ENCODE measurements around the gene MED13L.
"Not testable (repeated sequence)": the region's sequence is repeated elsewhere in the genome, so short reads cannot be mapped to it uniquely, and the experiment has no call there.

MED13L gene

GRCh38 chr12:116054280-116054679 lies 223.2 kb downstream of the MED13L start:
- no peak for DNase-seq (ENCODE audit: low read depth)

GRCh38 chr12:116053479-116054200 lies 223.9 kb downstream of the MED13L start:
- DNase-seq (ENCODE audit: low read depth) = no peak

- no peak for DNase-seq (ENCODE audit: low read depth)
Measured at GRCh38 chr12:116050275-116050674, 227.2 kb downstream of the MED13L start.

GRCh38 chr12:116048879-116049278 lies 228.6 kb downstream of the MED13L start:
- DNase-seq (ENCODE audit: low read depth) = no peak

GRCh38 chr12:116046039-116046438 lies 231.5 kb downstream of the MED13L start:
- no peak for DNase-seq (ENCODE audit: low read depth)

- no peak for DNase-seq (ENCODE audit: low read depth)
Measured at GRCh38 chr12:116045150-116045549, 232.3 kb downstream of the MED13L start.

GRCh38 chr12:116043659-116044535 lies 233.6 kb downstream of the MED13L start:
- DNase-seq (ENCODE audit: low read depth) = no peak

- DNase-seq (ENCODE audit: low read depth) = no peak
Measured at GRCh38 chr12:116040402-116040801, 237.1 kb downstream of the MED13L start.

GRCh38 chr12:116039081-116039480 lies 238.4 kb downstream of the MED13L start:
- DNase-seq (ENCODE audit: low read depth) = no peak

GRCh38 chr12:116037941-116038837 lies 239.3 kb downstream of the MED13L start:
- no peak for DNase-seq (ENCODE audit: low read depth)

- DNase-seq (ENCODE audit: low read depth) = no peak
Measured at GRCh38 chr12:116033765-116034164, 243.7 kb downstream of the MED13L start.

GRCh38 chr12:116031624-116032023 lies 245.9 kb downstream of the MED13L start:
- DNase-seq (ENCODE audit: low read depth) = not testable (repeated sequence)

- DNase-seq (ENCODE audit: low read depth) = no peak
Measured at GRCh38 chr12:116028619-116029018, 248.9 kb downstream of the MED13L start.

GRCh38 chr12:116027551-116027821 lies 250.0 kb downstream of the MED13L start:
- DNase-seq (ENCODE audit: low read depth) = no peak

GRCh38 chr12:116026768-116027550 lies 250.5 kb downstream of the MED13L start:
- no peak for DNase-seq (ENCODE audit: low read depth)

- DNase-seq (ENCODE audit: low read depth) = no peak
Measured at GRCh38 chr12:116026346-116026745, 251.1 kb downstream of the MED13L start.

GRCh38 chr12:116024769-116025168 lies 252.7 kb downstream of the MED13L start:
- no peak for DNase-seq (ENCODE audit: low read depth)

GRCh38 chr12:116019415-116019814 lies 258.1 kb downstream of the MED13L start:
- DNase-seq (ENCODE audit: low read depth) = no peak

- DNase-seq (ENCODE audit: low read depth) = no peak
Measured at GRCh38 chr12:116018282-116018681, 259.2 kb downstream of the MED13L start.

GRCh38 chr12:116015525-116015924 lies 262.0 kb downstream of the MED13L start:
- no peak for DNase-seq (ENCODE audit: low read depth)

GRCh38 chr12:116012757-116013156 lies 264.7 kb downstream of the MED13L start:
- no peak for DNase-seq (ENCODE audit: low read depth)

- no peak for DNase-seq (ENCODE audit: low read depth)
Measured at GRCh38 chr12:116011217-116011616, 266.3 kb downstream of the MED13L start.

All from T follicular helper cell (primary cell).